Activated T-cell treated with anti-CD3 and anti-CD28 coated beads, Interleukin-2, amount 50 U/mL, for 72 hours (primary cell): Measurements from ENCODE around the gene FXN. TPM values are rescaled to one million over a fixed set of nuclear protein-coding genes. Genes with fewer than 3 reads are reported as not detected.
"Not testable (repeated sequence)": the region's sequence is repeated elsewhere in the genome, so short reads cannot be mapped to it uniquely, and the experiment has no call there.

Experiments used
- ATAC-seq, 2 donors: fragments of 150-1000 bp; cut with Tn5 transposase; replicated peaks in 1 of 2; 2 replicates each; pipeline ENCODE4 v1.10.0; 2021; ENCODE audit warnings: moderate library complexity in 2 of 2, mild to moderate bottlenecking in 1 of 2
- DNase-seq, 2 donors: peaks; one replicate each; pipeline ENCODE4 v3.0.0; 2021 to 2022; ENCODE audit warnings: mixed read lengths in 1 of 2
- H3K27ac Mint-ChIP-seq: one replicate; pipeline ENCODE4 v1.8.0; 2022; ENCODE audit warnings: mild to moderate bottlenecking, moderate library complexity, mixed read lengths
- H3K27me3 Mint-ChIP-seq: one replicate; pipeline ENCODE4 v1.8.0; 2022; ENCODE audit warnings: low read depth, mixed read lengths
- H3K36me3 Mint-ChIP-seq, 2 donors: one replicate each; pipeline ENCODE4 v1.8.0; 2022; ENCODE audit warnings: mixed read lengths in 2 of 2, mild to moderate bottlenecking in 1 of 2; ENCODE audit not compliant: insufficient read depth in 2 of 2
- H3K4me1 Mint-ChIP-seq: one replicate; pipeline ENCODE4 v1.8.0; 2022; ENCODE audit warnings: low read depth, mixed read lengths
- H3K4me3 Mint-ChIP-seq, 2 donors: one replicate each; pipeline ENCODE4 v1.8.0; 2022; ENCODE audit warnings: mild to moderate bottlenecking in 2 of 2, mixed read lengths in 2 of 2, moderate library complexity in 2 of 2
- H3K9me3 Mint-ChIP-seq, 2 donors: one replicate each; pipeline ENCODE4 v1.8.0; 2022; ENCODE audit warnings: mixed read lengths in 2 of 2
- total RNA-seq, 2 donors: library from RNA; stranded (reverse); gene quantifications; one replicate each; pipeline ENCODE4 v1.2.3, GENCODE V29; 2022

FXN gene
- total RNA-seq, 2 donors from 2014 or later = 14.6 to 18.6 TPM

GRCh38 chr9:69034071-69034470 is 1.5 kb upstream of the FXN start:
- H3K27me3 Mint-ChIP-seq = no peaks in the 10 kb centered on the region
- no peak overlapping the region for H3K27ac Mint-ChIP-seq
- no peak overlapping the region for H3K4me3 Mint-ChIP-seq
- no peak for DNase-seq
- ATAC-seq = no peak
- H3K36me3 Mint-ChIP-seq = peaks cover 3 to 4% of the 10 kb centered on the region in 2 donors
- H3K4me1 Mint-ChIP-seq = peaks cover 31% of the 10 kb centered on the region
- H3K9me3 Mint-ChIP-seq = peaks cover 0 to 4% of the 10 kb centered on the region in 2 donors

GRCh38 chr9:69036309-69036708 is 757 bp downstream of the FXN start:
- Mint-ChIP-seq H3K4me3 (peak overlapping the region; percentile 98), H3K36me3 (peaks cover 0 to 7% of the 10 kb centered on the region in 2 donors), H3K27me3 (no peaks in the 10 kb centered on the region), H3K4me1 (peaks cover 16% of the 10 kb centered on the region), H3K9me3 (no peaks in the 10 kb centered on the region), H3K27ac (peak overlapping the region; percentile 87)
- ATAC-seq (peak; percentile 16 to 34), DNase-seq (peak; percentile 18)

DNA sequence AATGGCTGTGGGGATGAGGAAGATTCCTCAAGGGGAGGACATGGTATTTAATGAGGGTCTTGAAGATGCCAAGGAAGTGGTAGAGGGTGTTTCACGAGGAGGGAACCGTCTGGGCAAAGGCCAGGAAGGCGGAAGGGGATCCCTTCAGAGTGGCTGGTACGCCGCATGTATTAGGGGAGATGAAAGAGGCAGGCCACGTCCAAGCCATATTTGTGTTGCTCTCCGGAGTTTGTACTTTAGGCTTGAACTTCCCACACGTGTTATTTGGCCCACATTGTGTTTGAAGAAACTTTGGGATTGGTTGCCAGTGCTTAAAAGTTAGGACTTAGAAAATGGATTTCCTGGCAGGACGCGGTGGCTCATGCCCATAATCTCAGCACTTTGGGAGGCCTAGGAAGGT is 1.2 kb downstream of the FXN start:
- Mint-ChIP-seq H3K9me3 (no peaks in the 10 kb centered on the region), H3K36me3 (peaks cover 0 to 7% of the 10 kb centered on the region in 2 donors), H3K27ac (peak overlapping the region; percentile 87), H3K4me3 (peak overlapping the region; percentile 98), H3K4me1 (peaks cover 17% of the 10 kb centered on the region), H3K27me3 (no peaks in the 10 kb centered on the region)
- ATAC-seq = no peak
- no peak for DNase-seq

DNA sequence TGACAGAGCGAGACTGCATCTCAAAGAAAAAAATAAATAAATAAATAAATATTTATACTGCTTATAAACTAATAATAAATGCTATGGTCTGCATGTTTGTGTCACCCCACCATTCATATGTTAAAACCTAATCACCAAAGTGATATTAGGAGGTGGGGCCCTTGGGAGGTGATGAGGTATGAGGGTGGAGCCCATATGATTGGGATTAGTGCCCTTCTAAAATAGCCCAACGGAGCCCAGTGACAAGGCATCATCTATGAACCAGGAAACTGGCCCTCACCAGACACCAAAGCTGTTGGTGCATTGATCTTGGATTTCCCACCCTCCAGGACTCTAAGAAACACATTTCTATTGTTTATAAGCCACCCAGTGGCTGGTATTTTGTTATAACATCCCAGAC is 5.1 kb downstream of the FXN start:
- H3K9me3 Mint-ChIP-seq = no peaks in the 10 kb centered on the region
- no peaks in the 10 kb centered on the region for H3K27me3 Mint-ChIP-seq
- no peak overlapping the region for H3K27ac Mint-ChIP-seq

DNA sequence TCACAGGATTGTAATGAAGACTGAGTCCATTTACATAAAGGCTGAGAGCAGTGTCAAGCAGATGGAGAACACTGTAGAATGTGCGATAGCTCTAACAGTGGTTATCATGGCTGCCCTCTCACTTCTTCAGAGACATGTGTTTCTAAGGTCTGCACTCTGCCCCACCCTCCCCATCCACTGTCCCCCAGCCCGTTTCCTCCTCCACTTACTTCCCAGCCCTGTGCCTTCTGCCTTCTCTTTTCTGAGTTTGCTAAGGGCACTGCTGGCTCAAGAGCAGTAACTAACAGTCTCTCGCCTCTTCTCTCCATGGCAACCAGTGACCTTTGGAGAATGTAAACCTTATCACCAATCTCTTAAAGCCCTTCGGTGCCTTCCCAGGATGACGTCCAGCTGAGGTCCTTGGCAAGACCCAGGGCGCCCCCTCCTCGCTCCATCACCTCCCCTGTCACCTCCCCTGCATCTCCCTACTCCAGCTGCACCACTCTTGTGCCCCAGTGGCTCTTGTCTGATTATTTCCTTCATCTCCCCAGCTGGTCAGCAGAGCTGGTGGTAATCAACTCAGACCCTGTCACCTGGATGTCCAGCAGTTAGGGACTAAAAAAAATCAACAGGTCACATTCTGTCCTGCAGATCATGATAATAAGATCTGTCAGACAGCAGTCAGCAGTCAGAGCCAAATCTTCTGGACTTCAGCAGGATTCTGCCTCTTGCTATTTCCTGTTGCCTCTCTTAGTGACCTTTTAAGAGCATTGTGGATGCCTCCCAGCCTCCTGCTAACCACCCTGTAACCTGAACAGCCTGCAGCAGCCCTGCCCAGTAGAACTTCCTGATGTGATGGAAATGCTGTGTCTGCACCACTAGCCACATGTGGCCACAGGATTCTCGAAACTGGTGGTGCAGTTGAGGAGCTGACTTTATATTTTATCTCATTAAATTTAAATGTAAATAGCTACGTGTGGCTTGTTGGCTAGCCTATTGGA is 9.0 kb downstream of the FXN start:
- no peak overlapping the region for H3K4me3 Mint-ChIP-seq
- H3K27me3 Mint-ChIP-seq = no peaks in the 10 kb centered on the region
- DNase-seq (no peak), ATAC-seq (no peak)
- H3K36me3 Mint-ChIP-seq = peaks cover 0 to 15% of the 10 kb centered on the region in 2 donors
- H3K9me3 Mint-ChIP-seq = no peaks in the 10 kb centered on the region
- H3K27ac Mint-ChIP-seq = no peak overlapping the region
- peaks cover 13% of the 10 kb centered on the region for H3K4me1 Mint-ChIP-seq

More for the DNA sequence above, 5.1 kb downstream of the FXN start:
- DNase-seq (no peak), ATAC-seq (no peak)
- Mint-ChIP-seq H3K4me1 (peaks cover 24% of the 10 kb centered on the region), H3K4me3 (no peak overlapping the region), H3K36me3 (peaks cover 0 to 9% of the 10 kb centered on the region in 2 donors)

DNA sequence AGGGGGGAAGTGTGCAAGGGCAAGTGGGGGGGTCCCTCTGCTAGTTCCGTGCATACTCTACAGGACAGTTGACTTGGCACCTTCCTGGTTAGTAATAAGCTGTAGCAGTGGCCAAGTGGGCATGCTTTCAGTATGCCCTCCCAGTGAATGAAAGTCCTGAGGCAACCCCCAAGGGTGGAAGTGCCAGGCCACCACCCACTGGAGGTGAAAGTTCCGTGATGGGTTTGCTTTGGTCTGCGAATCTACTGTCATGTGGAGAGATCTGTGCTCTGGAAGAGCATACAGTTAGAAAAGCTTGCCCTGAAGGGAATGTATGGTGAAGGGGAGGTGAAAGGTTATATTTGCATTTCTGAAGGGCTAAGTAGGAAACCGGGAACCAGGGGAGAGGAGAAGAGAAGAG is 10.3 kb downstream of the FXN start:
- H3K27me3 Mint-ChIP-seq = no peaks in the 10 kb centered on the region
- ATAC-seq (no peak), DNase-seq (no peak)
- no peaks in the 10 kb centered on the region for H3K9me3 Mint-ChIP-seq
- no peak overlapping the region for H3K27ac Mint-ChIP-seq
- peaks cover 0 to 15% of the 10 kb centered on the region in 2 donors for H3K36me3 Mint-ChIP-seq
- peaks cover 13% of the 10 kb centered on the region for H3K4me1 Mint-ChIP-seq
- no peak overlapping the region for H3K4me3 Mint-ChIP-seq

GRCh38 chr9:69046723-69047122 is 11.2 kb downstream of the FXN start:
- H3K4me1 Mint-ChIP-seq = peaks cover 7% of the 10 kb centered on the region
- ATAC-seq (no peak), DNase-seq (no peak)
- H3K36me3 Mint-ChIP-seq = peaks cover 0 to 14% of the 10 kb centered on the region in 2 donors
- no peaks in the 10 kb centered on the region for H3K27me3 Mint-ChIP-seq
- H3K27ac Mint-ChIP-seq = no peak overlapping the region
- H3K9me3 Mint-ChIP-seq = no peaks in the 10 kb centered on the region
- no peak overlapping the region for H3K4me3 Mint-ChIP-seq

DNA sequence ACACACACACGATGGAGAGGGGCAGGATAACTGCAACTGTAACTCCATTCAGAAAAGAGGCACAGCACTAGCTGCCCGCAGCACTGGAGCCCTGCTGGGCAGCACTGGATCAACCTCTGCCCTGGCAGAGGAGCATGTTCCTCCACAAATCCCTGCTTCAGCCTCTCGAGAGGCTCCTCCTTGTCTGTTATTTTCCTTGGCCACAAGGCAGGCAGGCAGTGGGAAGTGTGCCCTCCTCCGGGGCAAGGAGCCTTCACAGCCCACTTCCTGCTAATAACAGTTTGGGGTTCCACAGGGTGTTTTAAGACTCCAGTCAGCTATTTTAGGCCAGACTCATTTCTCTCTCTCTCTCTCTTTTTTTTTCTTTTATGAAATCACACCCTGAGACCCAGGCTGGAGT is 11.8 kb downstream of the FXN start:
- H3K4me1 Mint-ChIP-seq = peaks cover 7% of the 10 kb centered on the region
- H3K27me3 Mint-ChIP-seq = no peaks in the 10 kb centered on the region
- H3K27ac Mint-ChIP-seq = peak overlapping the region; percentile 74
- no peaks in the 10 kb centered on the region for H3K9me3 Mint-ChIP-seq
- ATAC-seq (no peak), DNase-seq (no peak)
- H3K36me3 Mint-ChIP-seq = peaks cover 0 to 11% of the 10 kb centered on the region in 2 donors
- H3K4me3 Mint-ChIP-seq = no peak overlapping the region

DNA sequence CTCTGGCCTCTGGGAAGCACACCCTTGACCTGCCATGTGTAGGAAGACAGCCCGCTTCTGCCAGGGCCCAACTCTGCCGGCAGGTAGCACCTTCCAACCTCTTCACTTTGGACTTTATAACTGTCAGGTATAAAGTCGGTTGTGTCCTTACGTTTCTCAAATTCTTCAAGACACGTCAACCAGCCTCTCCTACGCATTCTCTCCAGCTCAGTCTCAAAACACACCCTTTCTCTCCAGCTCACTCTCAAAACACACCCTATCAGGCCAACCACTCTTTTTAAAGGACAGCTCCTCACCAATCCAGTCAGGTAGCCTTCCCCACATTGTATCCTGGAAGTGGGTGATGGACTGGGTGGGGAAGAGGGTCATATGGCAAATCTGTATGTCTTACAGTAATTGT is 13.5 kb downstream of the FXN start:
- H3K4me1 Mint-ChIP-seq = peaks cover 7% of the 10 kb centered on the region
- no peak overlapping the region for H3K27ac Mint-ChIP-seq
- peaks cover 0 to 11% of the 10 kb centered on the region in 2 donors for H3K36me3 Mint-ChIP-seq
- H3K9me3 Mint-ChIP-seq = no peaks in the 10 kb centered on the region
- no peaks in the 10 kb centered on the region for H3K27me3 Mint-ChIP-seq
- DNase-seq = no peak
- H3K4me3 Mint-ChIP-seq = no peak overlapping the region
- ATAC-seq = no peak

DNA sequence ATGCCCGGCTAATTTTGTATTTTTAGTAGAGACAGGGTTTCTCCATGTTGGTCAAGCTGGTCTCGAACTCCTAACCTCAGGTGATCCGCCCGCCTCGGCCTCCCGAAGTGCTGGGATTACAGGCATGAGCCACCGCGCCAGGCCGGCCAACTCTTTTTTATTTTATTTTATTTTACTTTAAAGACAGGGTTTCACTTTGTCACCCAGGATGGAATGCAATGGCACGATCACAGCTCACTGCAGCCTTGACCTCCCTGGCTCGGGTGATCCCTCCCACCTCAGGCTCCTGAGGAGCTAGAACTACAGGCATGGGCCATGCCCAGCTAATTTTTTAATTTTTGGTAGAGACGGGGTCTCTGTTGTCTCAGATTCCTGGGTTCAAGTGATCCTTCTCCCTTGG is 15.4 kb downstream of the FXN start:
- not testable (repeated sequence) for H3K36me3 Mint-ChIP-seq, H3K4me3 Mint-ChIP-seq, H3K9me3 Mint-ChIP-seq, H3K27me3 Mint-ChIP-seq, H3K4me1 Mint-ChIP-seq, ATAC-seq, H3K27ac Mint-ChIP-seq, DNase-seq

- H3K36me3 Mint-ChIP-seq = peaks cover 2 to 9% of the 10 kb centered on the region in 2 donors
- no peaks in the 10 kb centered on the region for H3K9me3 Mint-ChIP-seq
- H3K27me3 Mint-ChIP-seq = no peaks in the 10 kb centered on the region
Measured at GRCh38 chr9:69054989-69055388, 19.4 kb downstream of the FXN start.

DNA sequence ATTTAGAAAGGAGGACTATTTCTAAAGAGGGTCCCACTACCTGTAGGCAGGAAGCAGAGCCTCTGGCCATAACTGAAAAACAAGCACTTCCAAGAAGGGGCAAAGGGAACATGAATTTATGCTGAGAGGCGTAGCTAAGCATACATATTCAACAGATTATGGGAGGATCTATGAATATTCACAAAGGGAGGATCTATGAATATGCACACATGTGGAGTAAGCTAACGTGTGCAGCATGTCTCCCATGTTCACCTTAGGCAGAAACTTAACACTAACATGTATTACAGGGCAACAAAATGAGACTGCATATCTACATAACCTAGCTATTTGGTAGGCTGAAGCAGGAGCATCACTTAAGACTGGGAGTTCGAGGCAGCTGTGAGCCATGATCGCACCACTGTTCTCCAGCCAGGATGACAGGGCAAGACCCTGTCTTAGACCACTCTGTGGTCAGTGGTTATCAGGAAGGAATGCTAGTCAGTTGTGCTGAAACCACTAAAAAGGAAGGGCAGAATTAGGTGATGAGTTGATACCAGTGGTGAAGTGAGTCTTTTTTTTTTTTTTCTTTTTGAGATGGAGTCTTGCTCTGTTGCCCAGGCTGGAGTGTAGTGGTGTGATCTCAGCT is 20.8 kb downstream of the FXN start:
- DNase-seq = no peak
- no peak for ATAC-seq
- Mint-ChIP-seq H3K4me1 (peaks cover 8% of the 10 kb centered on the region), H3K9me3 (no peaks in the 10 kb centered on the region), H3K36me3 (peaks cover 4 to 14% of the 10 kb centered on the region in 2 donors), H3K27me3 (no peaks in the 10 kb centered on the region), H3K27ac (no peak overlapping the region), H3K4me3 (no peak overlapping the region)

More at GRCh38 chr9:69054989-69055388, 19.4 kb downstream of the FXN start:
- Mint-ChIP-seq H3K27ac (no peak overlapping the region), H3K4me3 (no peak overlapping the region), H3K4me1 (no peaks in the 10 kb centered on the region)
- DNase-seq = no peak
- ATAC-seq = no peak

GRCh38 chr9:69058101-69058500 is 22.5 kb downstream of the FXN start:
- H3K4me3 Mint-ChIP-seq = no peak overlapping the region
- peaks cover 8% of the 10 kb centered on the region for H3K4me1 Mint-ChIP-seq
- ATAC-seq (no peak), DNase-seq (no peak)
- peaks cover 4 to 14% of the 10 kb centered on the region in 2 donors for H3K36me3 Mint-ChIP-seq
- H3K27me3 Mint-ChIP-seq = no peaks in the 10 kb centered on the region
- H3K27ac Mint-ChIP-seq = no peak overlapping the region
- H3K9me3 Mint-ChIP-seq = no peaks in the 10 kb centered on the region
